ENCODE data around the gene ZDHHC21.

DNA sequence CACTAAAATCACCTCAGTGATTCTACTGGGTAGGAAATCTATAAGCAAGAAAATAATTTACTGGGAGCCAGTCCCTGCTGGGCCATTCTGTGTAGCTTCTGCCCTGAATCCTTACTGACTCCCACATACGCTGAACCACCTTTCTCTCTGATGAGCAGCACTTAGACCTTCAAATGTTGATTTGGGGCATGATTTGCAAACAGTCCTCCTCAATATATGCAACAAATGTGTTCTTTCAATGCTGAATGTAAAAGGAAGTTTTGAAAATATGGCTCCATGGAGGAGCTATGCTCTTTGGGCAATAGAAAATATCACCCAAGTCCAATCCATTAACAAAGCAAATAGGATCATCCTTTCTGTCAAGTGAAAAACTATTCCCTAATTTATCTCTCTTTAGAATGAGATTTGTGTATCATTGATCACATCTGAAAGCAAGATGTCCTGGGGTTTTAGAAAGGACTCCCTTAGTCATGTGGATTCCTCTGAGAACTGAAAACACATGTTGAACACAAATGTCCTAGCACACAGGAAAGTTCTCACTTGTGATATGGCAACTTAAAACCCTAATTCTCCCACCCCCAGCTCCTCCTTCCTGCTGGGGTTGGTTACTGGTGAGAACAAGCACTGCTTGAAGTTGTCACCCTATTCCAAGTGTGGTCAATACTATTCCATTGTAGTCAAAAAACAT is 38.2 kb upstream of the ZDHHC21 start:
- TF ChIP-seq, protein P1, sequence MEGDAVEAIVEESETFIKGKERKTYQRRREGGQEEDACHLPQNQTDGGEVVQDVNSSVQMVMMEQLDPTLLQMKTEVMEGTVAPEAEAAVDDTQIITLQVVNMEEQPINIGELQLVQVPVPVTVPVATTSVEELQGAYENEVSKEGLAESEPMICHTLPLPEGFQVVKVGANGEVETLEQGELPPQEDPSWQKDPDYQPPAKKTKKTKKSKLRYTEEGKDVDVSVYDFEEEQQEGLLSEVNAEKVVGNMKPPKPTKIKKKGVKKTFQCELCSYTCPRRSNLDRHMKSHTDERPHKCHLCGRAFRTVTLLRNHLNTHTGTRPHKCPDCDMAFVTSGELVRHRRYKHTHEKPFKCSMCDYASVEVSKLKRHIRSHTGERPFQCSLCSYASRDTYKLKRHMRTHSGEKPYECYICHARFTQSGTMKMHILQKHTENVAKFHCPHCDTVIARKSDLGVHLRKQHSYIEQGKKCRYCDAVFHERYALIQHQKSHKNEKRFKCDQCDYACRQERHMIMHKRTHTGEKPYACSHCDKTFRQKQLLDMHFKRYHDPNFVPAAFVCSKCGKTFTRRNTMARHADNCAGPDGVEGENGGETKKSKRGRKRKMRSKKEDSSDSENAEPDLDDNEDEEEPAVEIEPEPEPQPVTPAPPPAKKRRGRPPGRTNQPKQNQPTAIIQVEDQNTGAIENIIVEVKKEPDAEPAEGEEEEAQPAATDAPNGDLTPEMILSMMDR (IDR thresholded peaks at IDR 0.05; ENCODE audit: borderline replicate concordance, extremely low read depth, low read length, poor library complexity, severe bottlenecking), result no peak
- no peak for TF ChIP-seq EZH2 (IDR thresholded peaks at IDR 0.05; ENCODE audit: borderline replicate concordance, low read depth, low read length, severe bottlenecking)

All from DND-41 (cell line).